Astrocyte (in vitro differentiated cells and primary cell): Measurements from ENCODE around the gene FLNC.

Source experiments
- CTCF ChIP-seq: IDR thresholded peaks from 2 replicates; pipeline ENCODE4 v1.5.1; 2011; ENCODE audit warnings: low read depth, mild to moderate bottlenecking, inconsistent platforms, low read length, moderate library complexity; ENCODE audit not compliant: insufficient read depth
- EZH2 ChIP-seq: IDR thresholded peaks from 2 replicates; pipeline ENCODE4 v1.6.1; 2012; ENCODE audit warnings: mild to moderate bottlenecking, low read length, inconsistent platforms; ENCODE audit not compliant: insufficient read depth

GRCh38 chr7:128795129-128795528 lies 35.1 kb upstream of the FLNC start:
- TF ChIP-seq CTCF = no peak
- TF ChIP-seq EZH2 = no peak
